PC-3 (cell line): Measurements from ENCODE around the gene SNAPC1.

Source experiments
- EZH2 ChIP-seq: fragments of 300-600 bp; sonication (generic); IDR thresholded peaks from one replicate; pipeline ENCODE4 v1.6.1; 2017; ENCODE audit warnings: antibody characterized with exemption, mild to moderate bottlenecking, low read length; ENCODE audit not compliant: unreplicated experiment
- EZH2phosphoT487 ChIP-seq: fragments of 300-600 bp; sonication (generic); IDR thresholded peaks from 2 replicates; pipeline ENCODE4 v1.6.1; 2018; ENCODE audit warnings: mild to moderate bottlenecking, antibody characterized with exemption, low read length, borderline replicate concordance
- TF ChIP-seq, protein P1 (sequence below): fragments of 300-600 bp; sonication (generic); conservative IDR thresholded peaks from 2 replicates; pipeline ENCODE4 v1.5.1; 2017; ENCODE audit warnings: antibody characterized with exemption, low read depth, mild to moderate bottlenecking, low read length

DNA sequence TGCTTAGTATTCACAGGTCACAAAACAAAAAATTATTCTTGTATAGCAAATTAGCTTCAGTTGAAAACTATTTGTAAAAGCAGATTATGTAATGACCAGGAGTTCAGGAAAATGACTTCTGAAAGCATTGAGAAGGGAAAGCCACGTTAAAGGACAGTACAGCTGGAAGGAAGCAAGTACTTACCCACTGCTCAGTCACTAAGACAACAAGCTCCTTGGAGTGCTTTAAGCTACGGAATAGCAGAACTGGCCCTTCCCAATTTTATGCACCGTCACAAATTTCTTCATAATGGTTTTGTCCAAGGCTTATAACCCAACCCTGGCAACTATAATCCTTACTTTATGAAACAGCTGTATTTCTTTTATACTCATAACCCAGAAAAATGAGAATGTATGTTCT, 13.0 kb upstream of the SNAPC1 start:
- TF ChIP-seq, protein P1, sequence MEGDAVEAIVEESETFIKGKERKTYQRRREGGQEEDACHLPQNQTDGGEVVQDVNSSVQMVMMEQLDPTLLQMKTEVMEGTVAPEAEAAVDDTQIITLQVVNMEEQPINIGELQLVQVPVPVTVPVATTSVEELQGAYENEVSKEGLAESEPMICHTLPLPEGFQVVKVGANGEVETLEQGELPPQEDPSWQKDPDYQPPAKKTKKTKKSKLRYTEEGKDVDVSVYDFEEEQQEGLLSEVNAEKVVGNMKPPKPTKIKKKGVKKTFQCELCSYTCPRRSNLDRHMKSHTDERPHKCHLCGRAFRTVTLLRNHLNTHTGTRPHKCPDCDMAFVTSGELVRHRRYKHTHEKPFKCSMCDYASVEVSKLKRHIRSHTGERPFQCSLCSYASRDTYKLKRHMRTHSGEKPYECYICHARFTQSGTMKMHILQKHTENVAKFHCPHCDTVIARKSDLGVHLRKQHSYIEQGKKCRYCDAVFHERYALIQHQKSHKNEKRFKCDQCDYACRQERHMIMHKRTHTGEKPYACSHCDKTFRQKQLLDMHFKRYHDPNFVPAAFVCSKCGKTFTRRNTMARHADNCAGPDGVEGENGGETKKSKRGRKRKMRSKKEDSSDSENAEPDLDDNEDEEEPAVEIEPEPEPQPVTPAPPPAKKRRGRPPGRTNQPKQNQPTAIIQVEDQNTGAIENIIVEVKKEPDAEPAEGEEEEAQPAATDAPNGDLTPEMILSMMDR = no peak
- TF ChIP-seq EZH2phosphoT487 = no peak
- TF ChIP-seq EZH2 = no peak
